Gastrocnemius medialis (tissue), 4 donors: ENCODE results near the gene RAD23A.

ENCODE experiments used
- POLR2A ChIP-seq, 2 donors: fragments of 450-650 bp; IDR thresholded peaks; one replicate each; pipeline ENCODE4 v1.6.1; 2017; ENCODE audit warnings: antibody characterized with exemption in 2 of 2, mild to moderate bottlenecking in 2 of 2, moderate library complexity in 2 of 2
- TF ChIP-seq, protein P1 (sequence below), 5 experiments: fragments of 450-650 bp in 3 of 5; fragments of 200-600 bp in 2 of 5; sonication (generic) in 2 of 5; IDR thresholded peaks in 4 of 5; conservative IDR thresholded peaks in 1 of 5; 1 replicate in 4 of 5; 2 replicates in 1 of 5; pipeline ENCODE4 v1.5.1; 2016 to 2019; ENCODE audit warnings: antibody characterized with exemption in 5 of 5, mild to moderate bottlenecking in 3 of 5, moderate library complexity in 3 of 5

DNA sequence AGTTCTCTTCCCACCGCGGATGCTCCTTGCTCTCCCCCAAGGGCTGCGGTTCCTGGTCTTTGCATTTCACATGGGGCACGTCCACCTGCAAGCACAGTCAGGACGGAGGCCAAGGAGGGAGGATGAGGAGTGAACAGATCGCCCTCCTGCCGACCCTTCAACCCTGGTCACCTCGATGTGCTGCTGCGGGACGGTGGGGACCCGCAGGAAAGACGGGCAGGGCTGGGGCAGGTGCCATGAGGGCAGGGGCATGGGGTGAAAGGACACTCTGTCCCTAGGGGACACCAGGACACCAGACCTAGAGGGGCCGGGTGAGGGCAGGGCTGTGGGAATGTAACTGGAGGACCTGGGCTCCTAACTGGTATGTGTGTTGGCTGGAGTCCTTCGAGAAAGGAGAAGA is 27.4 kb upstream of the RAD23A start:
- TF ChIP-seq, protein P1, sequence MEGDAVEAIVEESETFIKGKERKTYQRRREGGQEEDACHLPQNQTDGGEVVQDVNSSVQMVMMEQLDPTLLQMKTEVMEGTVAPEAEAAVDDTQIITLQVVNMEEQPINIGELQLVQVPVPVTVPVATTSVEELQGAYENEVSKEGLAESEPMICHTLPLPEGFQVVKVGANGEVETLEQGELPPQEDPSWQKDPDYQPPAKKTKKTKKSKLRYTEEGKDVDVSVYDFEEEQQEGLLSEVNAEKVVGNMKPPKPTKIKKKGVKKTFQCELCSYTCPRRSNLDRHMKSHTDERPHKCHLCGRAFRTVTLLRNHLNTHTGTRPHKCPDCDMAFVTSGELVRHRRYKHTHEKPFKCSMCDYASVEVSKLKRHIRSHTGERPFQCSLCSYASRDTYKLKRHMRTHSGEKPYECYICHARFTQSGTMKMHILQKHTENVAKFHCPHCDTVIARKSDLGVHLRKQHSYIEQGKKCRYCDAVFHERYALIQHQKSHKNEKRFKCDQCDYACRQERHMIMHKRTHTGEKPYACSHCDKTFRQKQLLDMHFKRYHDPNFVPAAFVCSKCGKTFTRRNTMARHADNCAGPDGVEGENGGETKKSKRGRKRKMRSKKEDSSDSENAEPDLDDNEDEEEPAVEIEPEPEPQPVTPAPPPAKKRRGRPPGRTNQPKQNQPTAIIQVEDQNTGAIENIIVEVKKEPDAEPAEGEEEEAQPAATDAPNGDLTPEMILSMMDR (IDR thresholded peaks at IDR 0.05 in 4 of 5, conservative IDR thresholded peaks at IDR 0.05 in 1 of 5): no peak
- no peak for TF ChIP-seq POLR2A (IDR thresholded peaks at IDR 0.05)
